HG03159 (cell line): ENCODE measurements around the gene ONECUT2.

Experiments
- ATAC-seq: cut with Tn5 transposase; IDR thresholded peaks from one replicate; pipeline ENCODE4 v1.9.1; 2021; ENCODE audit warnings: mild to moderate bottlenecking, moderate library complexity; ENCODE audit not compliant: unreplicated experiment

ONECUT2 gene

DNA sequence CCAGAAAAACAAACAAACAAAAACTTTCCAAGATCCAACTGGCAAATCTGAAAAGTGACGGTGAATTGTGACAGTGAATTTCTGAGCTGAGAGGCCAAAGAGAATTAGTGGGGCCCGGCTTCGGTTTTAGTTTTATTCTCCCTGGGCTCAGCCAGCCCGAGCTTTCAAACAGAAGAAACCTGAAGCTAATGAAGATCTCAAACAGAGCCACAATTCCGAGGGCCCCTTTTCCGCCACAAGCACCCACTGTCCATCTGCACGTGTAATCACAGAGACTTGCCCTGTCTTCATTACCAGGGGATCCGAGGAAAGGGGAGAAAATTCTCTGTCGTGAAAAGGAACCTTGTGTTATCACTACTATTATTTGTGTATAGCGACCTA lies 4.2 kb upstream of the ONECUT2 start:
- no peak for ATAC-seq

- no peak for ATAC-seq
Observed at GRCh38 chr18:57431467-57432080, 3.6 kb upstream of the ONECUT2 start.

GRCh38 chr18:57432140-57432539 lies 3.0 kb upstream of the ONECUT2 start:
- no peak for ATAC-seq

GRCh38 chr18:57432751-57433400 lies 2.3 kb upstream of the ONECUT2 start:
- no peak for ATAC-seq

GRCh38 chr18:57433482-57433881 lies 1.7 kb upstream of the ONECUT2 start:
- ATAC-seq, result no peak

- ATAC-seq, result no peak
Observed at GRCh38 chr18:57433934-57434535, 1.1 kb upstream of the ONECUT2 start.

GRCh38 chr18:57435846-57436190 lies 644 bp downstream of the ONECUT2 start:
- no peak for ATAC-seq

GRCh38 chr18:57436191-57436964 lies 1.2 kb downstream of the ONECUT2 start:
- ATAC-seq, result no peak

DNA sequence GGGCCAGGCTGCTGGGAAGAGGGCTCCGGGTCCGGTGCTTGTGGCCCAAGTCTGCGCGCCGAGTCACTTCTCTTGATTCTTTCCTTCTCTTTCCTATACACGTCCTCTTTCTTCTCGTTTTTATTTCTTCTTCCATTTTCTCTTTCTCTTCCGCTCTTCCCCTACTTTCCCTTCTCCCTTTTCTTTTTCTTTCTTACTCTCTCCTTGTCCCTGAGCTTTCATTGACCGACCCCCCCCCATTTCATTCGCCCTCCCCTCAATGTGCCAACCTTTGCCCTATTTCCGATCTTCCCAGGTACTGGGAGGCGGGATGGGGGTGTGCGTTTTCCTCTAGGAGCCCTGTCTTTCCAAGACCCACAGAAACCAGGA lies 1.8 kb downstream of the ONECUT2 start:
- no peak for ATAC-seq

GRCh38 chr18:57437402-57437765 lies 2.2 kb downstream of the ONECUT2 start:
- ATAC-seq, result no peak

DNA sequence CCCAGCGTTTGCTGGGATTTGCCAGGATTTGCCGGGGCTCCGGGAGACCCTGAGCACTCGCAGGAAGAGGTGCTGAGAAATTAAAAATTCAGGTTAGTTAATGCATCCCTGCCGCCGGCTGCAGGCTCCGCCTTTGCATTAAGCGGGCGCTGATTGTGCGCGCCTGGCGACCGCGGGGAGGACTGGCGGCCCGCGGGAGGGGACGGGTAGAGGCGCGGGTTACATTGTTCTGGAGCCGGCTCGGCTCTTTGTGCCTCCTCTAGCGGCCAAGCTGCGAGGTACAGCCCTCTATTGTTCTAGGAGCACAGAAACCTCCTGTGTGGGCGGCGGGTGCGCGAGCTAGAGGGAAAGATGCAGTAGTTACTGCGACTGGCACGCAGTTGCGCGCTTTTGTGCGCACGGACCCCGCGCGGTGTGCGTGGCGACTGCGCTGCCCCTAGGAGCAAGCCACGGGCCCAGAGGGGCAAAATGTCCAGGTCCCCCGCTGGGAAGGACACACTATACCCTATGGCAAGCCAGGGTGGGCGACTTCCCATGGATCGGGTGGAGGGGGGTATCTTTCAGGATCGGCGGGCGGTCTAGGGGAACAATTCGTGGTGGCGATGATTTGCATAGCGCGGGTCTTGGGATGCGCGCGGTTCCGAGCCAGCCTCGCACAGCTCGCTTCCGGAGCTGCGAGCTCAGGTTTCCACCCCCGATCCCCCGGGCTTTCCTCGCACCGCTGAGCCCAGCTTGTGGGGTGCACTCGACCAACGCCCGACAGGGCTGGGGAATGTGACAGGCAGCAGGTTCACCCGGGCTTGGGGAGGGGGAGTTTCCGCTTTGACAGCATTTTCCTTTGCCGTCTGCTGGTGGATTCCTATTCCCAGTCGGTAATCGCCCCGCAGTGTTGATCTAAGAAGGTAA lies 2.8 kb downstream of the ONECUT2 start:
- no peak for ATAC-seq

DNA sequence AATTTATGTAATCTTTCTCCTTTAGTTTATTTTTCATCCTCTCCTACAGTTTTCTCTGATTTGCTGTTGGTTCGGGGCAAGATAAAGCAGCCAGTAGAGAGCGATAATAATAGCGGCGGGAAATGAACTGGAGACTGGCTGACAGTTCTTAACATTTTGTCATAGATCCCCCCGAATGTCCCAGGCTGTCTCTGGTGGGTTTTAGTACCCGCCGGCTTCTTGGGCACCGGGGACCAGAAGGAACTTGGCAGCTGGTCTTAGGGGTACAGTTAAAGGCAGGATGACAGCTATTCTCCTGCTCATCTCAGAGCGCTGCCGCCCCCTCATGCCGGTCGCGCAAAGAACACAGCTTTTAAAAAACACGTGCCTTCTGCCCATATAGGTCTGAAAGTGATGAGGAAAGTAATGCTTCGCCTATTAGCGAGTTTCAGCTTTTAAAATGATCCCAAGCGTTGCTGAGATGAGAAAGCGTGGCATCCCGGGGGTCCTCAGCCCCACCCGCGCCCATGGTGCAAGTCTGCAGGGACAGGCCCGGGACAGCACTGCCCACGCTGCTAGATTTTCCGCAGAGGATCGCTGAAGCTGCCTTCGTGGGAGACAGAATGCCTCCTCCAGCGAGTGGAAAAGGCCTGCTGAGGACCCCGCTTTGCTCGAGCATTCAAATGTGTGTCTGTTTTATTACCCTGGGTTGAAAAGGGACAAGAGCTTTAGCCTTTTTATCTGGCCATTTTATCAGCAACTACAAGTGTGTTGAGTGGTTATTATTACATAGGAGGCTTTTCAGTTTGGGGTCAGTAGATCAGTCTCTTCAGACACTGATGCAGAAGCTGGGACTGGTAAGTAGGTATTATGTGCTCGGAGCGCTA lies 3.8 kb downstream of the ONECUT2 start:
- no peak for ATAC-seq

DNA sequence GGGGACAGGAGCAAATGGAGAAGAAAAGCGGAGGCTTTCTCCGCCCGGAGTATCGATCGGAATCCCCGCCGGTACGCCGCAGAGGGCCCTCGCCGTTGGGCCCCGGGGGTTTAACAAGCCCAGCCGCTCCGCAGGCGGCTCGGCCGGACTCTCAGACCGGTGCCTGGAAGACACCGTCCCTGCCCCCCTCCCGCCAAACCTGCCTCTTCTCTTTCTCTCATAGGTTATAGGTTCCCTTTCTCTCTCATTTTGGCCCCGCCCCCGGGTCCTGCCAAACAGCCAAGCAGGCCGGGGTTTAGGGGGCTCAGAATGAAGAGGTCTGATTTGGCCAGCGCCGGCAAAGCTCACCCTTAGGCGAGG lies 4.4 kb downstream of the ONECUT2 start:
- ATAC-seq, result no peak

DNA sequence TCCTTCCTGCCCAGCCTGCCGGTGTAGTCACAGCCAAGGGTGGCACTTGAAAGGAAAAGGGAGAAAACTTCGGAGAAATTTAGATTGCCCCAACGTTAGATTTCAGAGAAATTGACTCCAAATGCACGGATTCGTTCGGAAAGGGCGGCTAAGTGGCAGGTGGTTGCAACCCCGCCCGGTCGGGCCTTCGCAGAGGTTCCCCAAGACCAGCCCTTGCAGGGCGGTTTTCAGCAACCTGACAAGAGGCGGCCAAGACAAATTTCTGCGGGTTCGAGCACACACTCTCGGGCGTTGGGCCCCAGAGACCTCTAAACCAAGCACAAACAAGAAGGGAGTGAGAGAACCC lies 4.8 kb downstream of the ONECUT2 start:
- no peak for ATAC-seq

GRCh38 chr18:57440331-57441070 lies 5.3 kb downstream of the ONECUT2 start:
- ATAC-seq, result no peak

- ATAC-seq, result no peak
Observed at GRCh38 chr18:57441071-57441794, 6.1 kb downstream of the ONECUT2 start.

- ATAC-seq, result no peak
Observed at GRCh38 chr18:57443247-57443646, 8.1 kb downstream of the ONECUT2 start.

DNA sequence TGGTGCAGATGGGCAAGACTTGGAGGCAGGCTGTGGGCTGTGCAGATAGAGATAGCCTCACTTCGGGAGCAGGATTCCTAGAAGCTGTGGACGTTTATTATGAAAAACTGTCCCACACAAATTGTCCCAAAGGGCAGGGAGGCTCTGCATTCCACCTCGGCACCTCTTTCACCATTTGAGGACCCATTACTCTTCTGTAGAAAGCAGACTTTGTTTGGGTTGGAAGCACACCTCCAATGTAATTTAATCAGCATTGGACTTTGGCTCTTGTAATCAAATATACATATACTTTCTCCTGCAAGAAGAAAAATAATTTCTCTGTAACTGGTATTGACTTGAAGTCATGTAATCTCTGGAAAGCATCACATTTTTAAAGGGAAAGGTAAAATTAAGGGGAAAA lies 8.5 kb downstream of the ONECUT2 start:
- ATAC-seq, result no peak

DNA sequence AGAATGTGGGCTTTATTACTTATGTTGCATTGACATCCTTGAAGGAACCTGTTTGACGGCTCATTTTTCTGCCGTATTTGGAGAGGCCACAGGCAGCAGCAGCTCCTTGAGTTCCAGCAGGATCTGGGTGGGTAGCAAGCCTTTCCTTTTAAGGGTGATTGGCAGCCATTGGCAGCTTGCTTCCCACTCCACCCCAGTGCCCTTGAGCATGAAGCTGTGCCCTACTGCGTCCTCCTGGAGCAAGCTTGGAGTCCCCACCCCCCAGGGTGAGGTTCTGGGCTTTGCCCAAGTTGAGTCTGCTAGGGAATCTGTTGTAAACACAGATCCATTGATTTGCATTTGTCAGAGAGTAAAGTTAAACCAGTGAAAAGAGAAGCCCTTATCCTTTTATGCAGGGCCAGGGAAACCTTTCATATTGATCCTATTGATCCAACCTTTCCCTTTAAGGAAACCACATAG lies 9.2 kb downstream of the ONECUT2 start:
- ATAC-seq, result no peak
